Panc1 (cell line): Measurements from ENCODE around the gene MTA3. TPM values are rescaled to one million over a fixed set of nuclear protein-coding genes. Genes with fewer than 3 reads are reported as not detected.

Source experiments
- ATAC-seq: fragments of 200-7000 bp; cut with Tn5 transposase; 2 replicates; pipeline ENCODE4 v1.9.1; 2020; ENCODE audit warnings: mild to moderate bottlenecking, moderate library complexity
- BruUV-seq: library from RNA; stranded (reverse); fragments of 400-500 nt; replicated peaks from 2 replicates; lab custom pipeline; 2021; lab: Mats Ljungman, UMichigan
- CTCF ChIA-PET: fragments of 300-600 bp; sonication (Branson Sonifier 250); formaldehyde crosslinking; loops from one replicate; lab custom pipeline; 2022; ENCODE audit warnings: antibody characterized with exemption; lab: Charles Lee
- POLR2A ChIA-PET: fragments of 300-600 bp; sonication (Branson Sonifier 250); formaldehyde crosslinking; loops from one replicate; lab custom pipeline; 2022; ENCODE audit warnings: antibody characterized with exemption; lab: Charles Lee
- DNase-seq: peaks from one replicate; pipeline ENCODE4 v3.0.0-alpha.2; 2010; ENCODE audit warnings: low read depth, low spot score
- H3K27ac ChIP-seq: 2 replicates; pipeline ENCODE4 v1.5.1; 2011; ENCODE audit warnings: mild to moderate bottlenecking, low read length, inconsistent platforms
- H3K27me3 ChIP-seq: fragments of 200-500 bp; sonication (Bioruptor generic); 2 replicates; pipeline ENCODE4 v1.6.0; 2014; ENCODE audit warnings: low read length, inconsistent platforms; ENCODE audit not compliant: control insufficient read depth, insufficient read depth
- H3K36me3 ChIP-seq: fragments of 200-500 bp; sonication (Bioruptor generic); 2 replicates; pipeline ENCODE4 v1.5.1; 2014; ENCODE audit warnings: inconsistent platforms, mild to moderate bottlenecking, low read length, moderate library complexity; ENCODE audit not compliant: control insufficient read depth, insufficient read depth
- H3K4me1 ChIP-seq: 2 replicates; pipeline ENCODE4 v1.5.1; 2011; ENCODE audit warnings: inconsistent platforms, mild to moderate bottlenecking, low read length, moderate library complexity; ENCODE audit not compliant: control insufficient read depth, insufficient read depth
- H3K4me3 ChIP-seq, 2 experiments: 2 replicates each; pipeline ENCODE4 v1.5.1; 2011 to 2012; ENCODE audit warnings: low read depth in 2 of 2, low read length in 2 of 2, mild to moderate bottlenecking in 2 of 2, inconsistent platforms in 1 of 2, moderate library complexity in 1 of 2
- H3K9me3 ChIP-seq: fragments of 200-500 bp; sonication (Bioruptor generic); 2 replicates; pipeline ENCODE4 v1.5.1; 2014; ENCODE audit warnings: low read depth, mild to moderate bottlenecking, inconsistent platforms, low read length, moderate library complexity; ENCODE audit not compliant: control insufficient read depth, insufficient read depth
- CTCF ChIP-seq: fragments of 450-650 bp; IDR thresholded peaks from 2 replicates; pipeline ENCODE4 v1.5.1; 2017; ENCODE audit warnings: mild to moderate bottlenecking
- POLR2AphosphoS5 ChIP-seq: IDR thresholded peaks from 2 replicates; pipeline ENCODE4 v1.6.1; 2012; ENCODE audit warnings: mild to moderate bottlenecking, low read depth, low read length, moderate library complexity
- REST ChIP-seq, 2 experiments: IDR thresholded peaks; 2 replicates each; pipeline ENCODE4 v1.6.1; 2011 to 2012; ENCODE audit warnings: low read depth in 2 of 2, control low read depth in 1 of 2, low read length in 1 of 2, mild to moderate bottlenecking in 1 of 2, moderate library complexity in 1 of 2; ENCODE audit not compliant: insufficient read depth in 1 of 2
- SIN3A ChIP-seq: IDR thresholded peaks from 2 replicates; pipeline ENCODE4 v1.6.1; 2012; ENCODE audit warnings: low read depth, mild to moderate bottlenecking, low read length, moderate library complexity, borderline replicate concordance; ENCODE audit not compliant: insufficient read depth
- TCF7L2 ChIP-seq: IDR thresholded peaks from 2 replicates; pipeline ENCODE4 v1.6.1; 2011; ENCODE audit warnings: mild to moderate bottlenecking, low read depth, low read length, inconsistent platforms
- in situ Hi-C: cut with HindIII; loops from 2 replicates; pipeline ENCODE4 v1.10.0; 2016; ENCODE audit warnings: low sequenced_read_pairs, low pct_unique_long_range_greater_than_20kb
- intact Hi-C: fragments of 100-400 bp; cut with micrococcal nuclease; formaldehyde crosslinking; loops from one replicate; pipeline ENCODE4 v1.10.0; 2022; ENCODE audit not compliant: unreplicated experiment
- total RNA-seq: library from RNA; stranded (reverse); gene quantifications from one replicate; pipeline ENCODE4 v1.2.1, GENCODE V29; 2021; ENCODE audit not compliant: unreplicated experiment

Gene MTA3
- total RNA-seq, 1 experiment from 2014 or later, result 65.6 TPM

GRCh38 chr2:42588121-42588520 is 19.7 kb downstream of the MTA3 start:
- in situ Hi-C loops, result no loop called here
- no peak overlapping the region for H3K27ac ChIP-seq
- H3K36me3 ChIP-seq, result no peaks in the 10 kb centered on the region
- no peak for TF ChIP-seq TCF7L2
- TF ChIP-seq POLR2AphosphoS5, result no peak
- no peak for TF ChIP-seq SIN3A
- TF ChIP-seq REST (IDR thresholded peaks at IDR 0.05; ENCODE audit: insufficient read depth in 1 of 2, low read depth in 2 of 2, low read length in 1 of 2), result no peak
- TF ChIP-seq CTCF, result no peak
- DNase-seq, result no peak
- H3K27me3 ChIP-seq, result no peaks in the 10 kb centered on the region
- ATAC-seq, result no peak
- intact Hi-C loops, result no loop called here
- H3K4me3 ChIP-seq, result no peak overlapping the region
- POLR2A ChIA-PET, result interaction anchor here (0.5 to 0.6 kb wide), 2 partner anchors 178 to 222 kb away, joined by 3 to 18 read pairs; no protein-coding TSS in a partner anchor
- no peaks in the 10 kb centered on the region for H3K4me1 ChIP-seq
- TSS peak; percentile 36 for BruUV-seq
- no peaks in the 10 kb centered on the region for H3K9me3 ChIP-seq
- CTCF ChIA-PET, result no interaction called here

GRCh38 chr2:42590176-42590575 is 21.7 kb downstream of the MTA3 start:
- no peaks in the 10 kb centered on the region for H3K36me3 ChIP-seq
- no peak overlapping the region for H3K27ac ChIP-seq
- no TSS peak for BruUV-seq
- H3K27me3 ChIP-seq, result no peaks in the 10 kb centered on the region
- POLR2A ChIA-PET, result no interaction called here
- intact Hi-C loops, result no loop called here
- DNase-seq (no peak), ATAC-seq (no peak)
- H3K4me1 ChIP-seq, result no peaks in the 10 kb centered on the region
- no peak for TF ChIP-seq POLR2AphosphoS5
- TF ChIP-seq REST (IDR thresholded peaks at IDR 0.05; ENCODE audit: insufficient read depth in 1 of 2, low read depth in 2 of 2, low read length in 1 of 2), result no peak
- no peak for TF ChIP-seq CTCF
- no peak for TF ChIP-seq TCF7L2
- no peak for TF ChIP-seq SIN3A
- no peaks in the 10 kb centered on the region for H3K9me3 ChIP-seq
- in situ Hi-C loops, result no loop called here
- no peak overlapping the region for H3K4me3 ChIP-seq
- CTCF ChIA-PET, result no interaction called here
